C4-2B (cell line): ENCODE data around the gene HOXD9.

ENCODE experiments used
- CTCF ChIP-seq: fragments of 450-650 bp; conservative IDR thresholded peaks from 2 replicates; pipeline ENCODE4 v1.5.1; 2017; ENCODE audit warnings: mild to moderate bottlenecking
- ZFX ChIP-seq: fragments of 450-650 bp; IDR thresholded peaks from 2 replicates; pipeline ENCODE4 v1.6.1; 2017

- no peak for TF ChIP-seq CTCF
- TF ChIP-seq ZFX: no peak
Measured at GRCh38 chr2:176151442-176152287, 29.1 kb downstream of the HOXD9 start, which contains the start of gene HOXD4.
